Nephron progenitor cell (in vitro differentiated cells): ENCODE results near the gene SIK3.

Experiments
- DNase-seq: peaks from one replicate; pipeline ENCODE4 v3.0.0; 2021
- H3K27ac Mint-ChIP-seq: 2 replicates; pipeline ENCODE4 v1.8.0; 2021; ENCODE audit warnings: mild to moderate bottlenecking, moderate library complexity, mixed read lengths
- H3K27me3 Mint-ChIP-seq: 2 replicates; pipeline ENCODE4 v1.8.0; 2021; ENCODE audit warnings: mild to moderate bottlenecking, low read depth, mixed read lengths; ENCODE audit not compliant: poor library complexity
- H3K36me3 Mint-ChIP-seq: 2 replicates; pipeline ENCODE4 v1.8.0; 2021; ENCODE audit warnings: low read depth, mixed read lengths
- H3K4me1 Mint-ChIP-seq: 2 replicates; pipeline ENCODE4 v1.8.0; 2021; ENCODE audit warnings: mixed read lengths
- H3K4me3 Mint-ChIP-seq: 2 replicates; pipeline ENCODE4 v1.8.0; 2021; ENCODE audit warnings: mild to moderate bottlenecking, moderate library complexity, mixed read lengths
- H3K9me3 Mint-ChIP-seq: 2 replicates; pipeline ENCODE4 v1.8.0; 2021; ENCODE audit warnings: mild to moderate bottlenecking, moderate library complexity, mixed read lengths
- CTCF ChIP-seq: fragments of 200-600 bp; sonication (generic); IDR thresholded peaks from 2 replicates; pipeline ENCODE4 v1.5.0; 2021; ENCODE audit warnings: antibody characterized with exemption

Gene SIK3

GRCh38 chr11:116842117-116842516 is 256.1 kb downstream of the SIK3 start:
- H3K27ac Mint-ChIP-seq: peak overlapping the region; percentile 45
- DNase-seq: no peak

GRCh38 chr11:116840746-116841296 is 257.4 kb downstream of the SIK3 start:
- H3K4me1 Mint-ChIP-seq: peaks cover 29% of the 10 kb centered on the region
- TF ChIP-seq CTCF: no peak
- H3K27me3 Mint-ChIP-seq: no peaks in the 10 kb centered on the region
- H3K9me3 Mint-ChIP-seq: no peaks in the 10 kb centered on the region
- H3K27ac Mint-ChIP-seq: no peak overlapping the region
- no peak for DNase-seq
- H3K4me3 Mint-ChIP-seq: no peak overlapping the region
- H3K36me3 Mint-ChIP-seq: peaks cover 23% of the 10 kb centered on the region

More at GRCh38 chr11:116842117-116842516, 256.1 kb downstream of the SIK3 start:
- no peak overlapping the region for H3K4me3 Mint-ChIP-seq
- no peaks in the 10 kb centered on the region for H3K27me3 Mint-ChIP-seq
- TF ChIP-seq CTCF: no peak
- peaks cover 21% of the 10 kb centered on the region for H3K4me1 Mint-ChIP-seq
- no peaks in the 10 kb centered on the region for H3K9me3 Mint-ChIP-seq
- H3K36me3 Mint-ChIP-seq: peaks cover 36% of the 10 kb centered on the region

- no peak overlapping the region for H3K4me3 Mint-ChIP-seq
- H3K36me3 Mint-ChIP-seq: peaks cover 21% of the 10 kb centered on the region
- no peak for DNase-seq
- H3K9me3 Mint-ChIP-seq: no peaks in the 10 kb centered on the region
- peak overlapping the region; percentile 54 for H3K27ac Mint-ChIP-seq
- TF ChIP-seq CTCF: no peak
- peaks cover 4% of the 10 kb centered on the region for H3K27me3 Mint-ChIP-seq
- H3K4me1 Mint-ChIP-seq: peaks cover 33% of the 10 kb centered on the region
These were observed 257.9 kb downstream of the SIK3 start for GRCh38 chr11:116840224-116840745.

GRCh38 chr11:116838321-116839084 is 259.7 kb downstream of the SIK3 start:
- no peak for TF ChIP-seq CTCF
- Mint-ChIP-seq H3K27ac (no peak overlapping the region), H3K4me1 (peaks cover 45% of the 10 kb centered on the region), H3K27me3 (peaks cover 13% of the 10 kb centered on the region), H3K36me3 (peaks cover 8% of the 10 kb centered on the region), H3K4me3 (no peak overlapping the region), H3K9me3 (no peaks in the 10 kb centered on the region)
- DNase-seq: no peak

GRCh38 chr11:116837231-116838091 is 260.8 kb downstream of the SIK3 start, which contains the start of gene APOA1:
TSS of gene APOA1 (minus strand) at chr11:116837622. CDS start at chr11:116837387, 235 bp downstream.
- Mint-ChIP-seq H3K4me3 (no peak within 1 kb of the TSS), H3K27ac (no peak within 1 kb of the TSS), H3K27me3 (peaks cover 17% of the 10 kb centered on the region), H3K9me3 (no peaks in the 10 kb centered on the region), H3K36me3 (no peaks in the 10 kb centered on the region), H3K4me1 (peaks cover 45% of the 10 kb centered on the region)
- no peak for TF ChIP-seq CTCF
- DNase-seq: peak; percentile 33
